HK-2 (cell line): ENCODE data around the gene RCBTB2.
"Not testable (repeated sequence)": the region's sequence is repeated elsewhere in the genome, so short reads cannot be mapped to it uniquely, and the experiment has no call there.

Source experiments
- DNase-seq: peaks from one replicate; pipeline ENCODE4 v3.0.0-alpha.2; 2018; ENCODE audit not compliant: unreplicated experiment

RCBTB2 gene

GRCh38 chr13:48494874-48495273, 38.0 kb downstream of the RCBTB2 start:
- DNase-seq, result no peak

DNA sequence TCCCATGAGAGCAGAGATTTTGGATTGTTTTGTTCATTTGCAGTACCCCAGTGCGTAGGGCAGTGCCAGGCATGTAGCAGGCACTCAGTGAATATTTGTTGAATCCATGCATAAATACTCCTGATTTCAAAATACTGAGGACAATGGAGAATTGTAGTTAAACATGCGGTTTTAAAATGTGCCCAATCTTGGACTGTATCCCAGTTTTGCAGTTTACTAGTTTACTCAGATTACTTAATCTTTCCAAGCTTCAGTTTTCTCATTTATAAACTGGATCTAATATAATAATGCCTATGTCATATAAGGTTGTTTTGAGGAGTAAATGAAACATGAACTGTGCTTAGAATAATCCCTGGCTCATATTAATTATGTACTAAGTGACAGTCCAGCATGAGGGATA, 39.0 kb downstream of the RCBTB2 start:
- no peak for DNase-seq

GRCh38 chr13:48493066-48493765, 39.7 kb downstream of the RCBTB2 start:
- DNase-seq, result no peak

DNA sequence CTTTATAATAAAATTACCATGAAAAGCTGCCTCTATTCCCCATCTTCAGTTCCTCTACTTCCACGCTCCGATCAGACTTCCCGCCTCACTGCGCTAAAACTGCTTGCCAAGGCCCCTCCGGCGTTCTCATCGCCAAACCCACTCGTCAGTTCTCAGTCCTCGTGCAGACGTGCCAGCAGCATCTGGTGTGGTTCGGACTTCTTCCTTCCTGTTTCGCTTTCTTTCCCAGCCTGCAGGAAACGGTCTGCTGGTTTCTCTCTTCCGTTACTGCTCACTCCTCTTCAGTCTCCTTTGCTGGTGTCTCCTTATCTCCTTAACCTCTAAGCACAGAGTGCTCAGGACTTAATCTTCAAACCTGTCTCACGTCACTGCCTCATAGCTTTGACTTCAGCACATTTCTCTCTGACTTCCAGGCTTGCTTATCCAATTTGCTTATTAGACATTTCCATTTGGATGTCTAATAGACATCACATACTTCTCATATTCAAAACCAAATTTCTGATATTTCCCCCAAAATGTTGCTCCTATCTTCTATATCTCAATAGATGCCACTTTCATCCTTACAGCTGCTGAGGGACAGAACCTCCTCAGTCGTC, 40.3 kb downstream of the RCBTB2 start:
- DNase-seq, result no peak

DNA sequence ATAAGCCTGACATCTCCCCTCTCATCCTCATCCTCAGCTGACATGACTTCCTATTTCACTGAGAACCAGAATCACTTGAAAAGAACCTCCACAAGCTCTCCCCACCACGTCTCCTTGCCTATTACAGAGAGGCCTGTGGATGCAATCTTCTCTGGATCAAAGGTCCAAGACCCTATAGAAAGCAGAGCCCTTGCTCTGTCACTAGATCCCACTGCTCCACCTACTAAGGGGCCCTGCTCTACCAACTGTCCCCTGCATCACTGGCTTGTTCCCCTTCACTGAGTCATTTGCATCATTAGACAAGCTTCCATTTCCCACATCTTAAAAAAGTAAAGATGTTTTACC, 40.8 kb downstream of the RCBTB2 start:
- DNase-seq, result no peak

DNA sequence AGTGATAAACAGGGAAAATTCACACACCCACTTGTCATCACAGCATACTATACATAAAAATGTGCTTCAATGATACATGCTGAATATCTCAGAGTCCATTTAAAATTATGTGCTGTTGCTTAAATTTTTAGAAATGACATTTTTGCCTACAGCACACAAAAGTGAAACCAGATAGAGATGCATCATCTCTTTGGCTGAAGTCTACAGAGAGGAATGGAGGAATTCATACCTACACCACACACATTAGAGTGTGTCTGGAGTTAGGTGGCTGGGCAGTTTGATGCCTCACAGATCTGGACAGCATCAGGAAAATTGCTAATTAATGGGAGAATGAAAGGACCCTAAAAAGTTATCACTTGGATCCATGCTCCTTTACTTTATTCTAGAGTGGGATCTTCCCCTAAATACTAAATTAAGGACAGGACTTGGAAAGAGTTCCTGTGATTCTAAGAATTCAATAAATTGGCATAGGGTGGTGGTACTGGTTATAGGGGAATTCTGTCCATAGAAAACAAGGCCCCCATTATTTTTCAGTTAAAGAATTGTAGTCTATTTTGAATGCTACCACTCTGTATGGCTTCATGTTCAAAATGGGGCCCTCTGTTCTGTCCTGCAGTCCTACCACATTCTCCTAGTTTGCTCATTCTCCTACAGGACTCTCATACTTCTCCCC, 41.3 kb downstream of the RCBTB2 start:
- DNase-seq, result no peak

DNA sequence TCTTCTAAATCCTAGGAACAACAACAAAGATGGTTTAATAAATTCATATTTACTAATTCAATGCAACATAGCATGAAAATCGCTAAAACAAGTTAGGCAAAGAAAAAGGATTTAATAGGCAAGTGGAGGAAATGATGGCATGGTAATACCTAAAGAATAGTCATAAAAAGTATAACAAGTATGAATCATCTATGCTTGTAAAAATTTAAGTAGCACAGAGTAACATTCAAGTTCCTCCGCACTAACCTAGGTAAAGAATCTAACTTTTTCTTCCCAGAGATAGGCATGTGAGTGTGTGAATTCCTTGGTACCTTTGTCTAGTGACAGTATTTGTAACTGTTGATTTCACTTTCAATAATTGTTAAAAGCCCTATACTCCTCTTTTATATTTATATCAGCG, 42.6 kb downstream of the RCBTB2 start:
- no peak for DNase-seq

- DNase-seq, result no peak
These were observed 43.2 kb downstream of the RCBTB2 start for GRCh38 chr13:48489666-48490065.

GRCh38 chr13:48488995-48489394, 43.9 kb downstream of the RCBTB2 start:
- DNase-seq, result no peak

DNA sequence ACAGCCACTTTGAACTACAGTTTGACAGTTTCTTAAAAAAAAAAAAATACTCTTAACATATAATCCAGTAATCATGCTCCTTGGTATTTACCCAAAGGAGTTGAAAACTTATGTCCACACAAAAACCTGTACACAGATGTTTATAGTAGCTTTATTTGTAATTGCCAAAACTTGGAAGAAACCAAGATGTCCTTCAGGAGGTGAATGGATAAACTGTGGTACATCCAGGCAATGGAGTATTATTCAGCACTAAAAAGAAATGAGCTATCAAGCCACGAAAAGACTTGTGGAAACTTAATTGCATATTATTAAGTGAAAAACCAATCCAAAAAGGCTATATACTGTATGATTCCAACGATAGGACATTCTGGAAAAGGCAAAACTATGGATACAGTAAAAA, 44.9 kb downstream of the RCBTB2 start:
- DNase-seq, result no peak

DNA sequence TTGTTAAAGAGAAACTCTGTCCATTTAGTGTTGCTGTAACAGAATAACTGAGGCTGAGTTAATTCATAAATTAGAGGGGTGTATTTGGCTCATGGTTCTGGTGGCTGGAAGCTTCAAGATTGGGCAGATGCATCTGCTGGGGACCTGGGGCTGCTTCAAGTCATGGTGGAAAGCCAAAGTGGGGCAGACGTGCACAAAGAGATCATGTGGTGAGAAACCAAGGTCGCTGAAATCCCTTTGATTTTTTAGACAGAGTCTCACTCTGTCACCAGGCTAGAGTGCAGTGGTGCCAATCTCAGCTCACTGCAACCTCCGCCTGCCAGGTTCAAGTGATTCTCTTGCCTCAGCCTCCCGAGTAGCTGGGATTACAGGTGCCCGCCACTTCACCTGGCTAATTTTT, 46.0 kb downstream of the RCBTB2 start:
- no peak for DNase-seq

- no peak for DNase-seq
These were observed 46.5 kb downstream of the RCBTB2 start for GRCh38 chr13:48486362-48486761.

GRCh38 chr13:48485432-48485831, 47.4 kb downstream of the RCBTB2 start:
- DNase-seq, result no peak

- no peak for DNase-seq
These were observed 49.3 kb downstream of the RCBTB2 start for GRCh38 chr13:48483575-48483974.

GRCh38 chr13:48478391-48478790, 54.5 kb downstream of the RCBTB2 start:
- no peak for DNase-seq

DNA sequence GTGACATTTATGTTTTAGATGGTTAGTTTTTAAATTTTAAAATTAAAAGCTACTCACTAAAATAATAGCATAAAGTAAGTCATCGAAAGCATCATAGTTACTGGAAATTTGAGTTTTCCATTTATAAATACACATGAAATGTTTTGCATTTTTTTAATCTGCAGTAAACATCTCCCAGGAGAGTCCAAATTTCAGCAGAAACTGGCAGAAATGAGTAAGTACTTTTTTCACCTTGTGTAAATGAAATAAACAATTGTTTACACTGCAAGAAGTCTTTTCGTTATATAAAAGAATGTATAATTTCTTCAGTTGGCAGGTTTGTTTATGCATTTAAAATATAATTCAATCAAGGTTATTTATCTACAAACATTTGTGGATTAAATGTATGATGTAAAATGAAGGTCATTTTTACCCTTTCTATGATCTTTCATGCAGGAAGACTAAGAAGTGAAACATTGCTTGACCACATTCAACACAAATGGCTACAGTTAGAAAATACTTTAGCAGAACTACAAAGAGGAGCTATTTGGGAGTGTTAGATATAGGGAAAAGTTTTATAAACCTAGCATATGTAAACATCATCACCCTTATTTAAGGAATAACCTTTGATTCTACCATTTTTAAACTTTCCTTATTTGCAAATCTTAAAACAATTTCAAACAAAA, 55.6 kb downstream of the RCBTB2 start:
- no peak for DNase-seq

DNA sequence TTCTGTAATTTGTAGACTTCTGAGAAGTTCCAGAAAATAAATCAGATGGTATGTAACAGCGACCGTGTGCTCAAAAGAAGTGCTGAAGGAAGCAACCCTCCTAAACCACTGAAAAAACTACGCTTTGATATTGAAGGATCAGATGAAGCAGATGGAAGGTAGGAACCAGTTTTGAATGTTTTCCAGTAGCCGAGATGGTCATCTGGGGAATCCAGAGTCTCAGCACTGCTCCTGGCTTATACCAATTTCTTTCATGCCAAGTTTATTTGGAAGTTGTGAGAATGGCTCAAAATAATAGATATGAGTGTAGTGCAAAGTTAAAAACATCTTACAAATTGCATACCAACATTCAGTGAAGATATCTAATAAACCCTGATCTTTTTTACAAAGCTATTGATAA, 56.2 kb downstream of the RCBTB2 start:
- no peak for DNase-seq

GRCh38 chr13:48476215-48476614, 56.7 kb downstream of the RCBTB2 start:
- no peak for DNase-seq

DNA sequence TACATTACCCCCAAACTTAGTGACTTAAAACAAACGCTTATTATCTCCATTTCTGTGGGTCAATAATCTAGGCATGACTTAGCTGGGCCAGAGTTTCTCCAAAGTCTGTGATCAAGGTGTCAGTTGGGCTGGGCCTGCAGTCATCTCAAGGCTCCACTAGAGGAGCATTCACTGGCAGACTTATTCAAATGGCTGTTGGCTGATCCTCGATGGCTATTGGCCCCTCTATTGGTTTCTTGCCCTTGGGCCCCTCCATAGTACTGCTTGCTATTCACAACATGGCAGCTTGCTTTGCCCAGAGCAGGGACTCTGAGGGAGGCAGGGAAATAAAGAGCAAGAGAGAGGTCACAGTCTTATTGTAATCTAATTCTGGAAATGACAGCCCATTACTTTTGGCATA, 57.6 kb downstream of the RCBTB2 start:
- no peak for DNase-seq

- DNase-seq, result no peak
These were observed 75.2 kb downstream of the RCBTB2 start for GRCh38 chr13:48457578-48458242.

DNA sequence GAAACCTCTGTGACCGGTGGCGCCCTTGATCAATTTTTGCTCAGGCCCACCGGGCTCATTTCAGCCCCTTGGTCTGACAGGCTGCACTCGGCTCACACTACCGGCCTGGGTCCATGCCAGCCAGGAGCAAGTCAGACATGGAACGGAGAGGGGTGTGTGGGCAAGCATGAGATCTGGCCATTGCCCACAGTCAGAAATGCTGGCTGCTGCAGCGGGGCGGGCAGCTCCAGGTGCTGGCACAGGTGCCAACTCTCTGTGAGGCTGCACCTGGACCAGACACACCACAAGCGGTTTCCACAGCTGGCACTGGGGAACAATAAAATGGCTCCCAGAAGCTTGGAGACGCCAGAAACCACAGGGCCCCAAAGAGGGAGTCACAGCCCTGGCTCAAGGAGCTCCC, 76.3 kb downstream of the RCBTB2 start:
- DNase-seq, result no peak

DNA sequence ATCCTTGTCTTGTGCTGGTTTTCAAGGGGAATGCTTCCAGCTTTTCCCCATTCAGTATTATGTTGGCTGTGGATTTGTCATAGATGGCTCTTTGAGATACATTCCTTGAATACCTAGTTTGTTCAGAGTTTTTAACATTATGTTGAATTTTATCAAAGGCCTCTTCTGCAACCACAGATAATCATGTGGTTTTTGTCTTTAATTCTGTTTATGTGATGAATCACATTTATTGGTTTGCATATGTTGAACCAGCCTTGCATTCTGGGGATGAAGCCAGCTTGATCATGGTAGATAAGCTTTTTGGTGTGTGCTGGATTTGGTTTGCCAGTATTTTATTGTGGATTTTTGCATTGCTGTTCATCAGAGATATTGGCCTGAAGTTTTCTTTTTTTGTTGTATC, 81.7 kb downstream of the RCBTB2 start:
- DNase-seq, result not testable (repeated sequence)
